Keratinocyte (primary cell): Measurements from ENCODE around the gene MYO1D. TPM values are rescaled to one million over a fixed set of nuclear protein-coding genes. Genes with fewer than 3 reads are reported as not detected.
A peak's percentile ranks its signal among the peaks of the same experiment; 100 is the strongest.

Experiments used
- DNase-seq: peaks from one replicate; pipeline ENCODE4 v3.0.0-alpha.2; 2011; ENCODE audit warnings: low read depth, missing footprints, low spot score
- FAIRE-seq: peaks from 2 replicates; lab custom pipeline; 2011; peaks lifted over from hg19 to GRCh38; lab: Jason Lieb, UNC
- H2AFZ ChIP-seq: 2 replicates; pipeline ENCODE4 v1.6.0; 2012; ENCODE audit warnings: low read length, control low read depth, inconsistent platforms; ENCODE audit not compliant: control insufficient read depth
- H3K27ac ChIP-seq: 2 replicates; pipeline ENCODE4 v1.5.1; 2011; ENCODE audit warnings: low read length; ENCODE audit not compliant: control insufficient read depth, insufficient read depth
- H3K27me3 ChIP-seq: 3 replicates; pipeline ENCODE4 v1.6.0; 2011; ENCODE audit warnings: low read length; ENCODE audit not compliant: control insufficient read depth, insufficient read depth; ENCODE audit errors: extremely low read depth
- H3K36me3 ChIP-seq, 2 experiments: 2 replicates in 1 of 2; 3 replicates in 1 of 2; pipeline ENCODE4 v1.5.1; 2011; ENCODE audit warnings: low read length in 2 of 2, mild to moderate bottlenecking in 1 of 2; ENCODE audit not compliant: control insufficient read depth in 2 of 2, insufficient read depth in 2 of 2; ENCODE audit errors: extremely low read depth in 1 of 2
- H3K4me1 ChIP-seq: 3 replicates; pipeline ENCODE4 v1.5.1; 2011; ENCODE audit warnings: low read length; ENCODE audit not compliant: control insufficient read depth, insufficient read depth; ENCODE audit errors: extremely low read depth
- H3K4me2 ChIP-seq: 3 replicates; pipeline ENCODE4 v1.6.0; 2011; ENCODE audit warnings: low read depth, low read length; ENCODE audit not compliant: control insufficient read depth, insufficient read depth; ENCODE audit errors: extremely low read depth
- H3K4me3 ChIP-seq, 3 experiments: fragments of 200-600 bp in 1 of 3; sonication (generic) in 1 of 3; 2 replicates in 2 of 3; 3 replicates in 1 of 3; pipeline ENCODE4 v1.5.1; 2011 to 2016; ENCODE audit warnings: low read length in 3 of 3, mild to moderate bottlenecking in 3 of 3, control low read depth in 2 of 3, inconsistent platforms in 1 of 3, low read depth in 1 of 3, mixed read lengths in 1 of 3, mixed run types in 1 of 3, moderate library complexity in 1 of 3; ENCODE audit not compliant: control insufficient read depth in 2 of 3, insufficient read depth in 2 of 3; ENCODE audit errors: extremely low read depth in 1 of 3
- H3K79me2 ChIP-seq: 2 replicates; pipeline ENCODE4 v1.6.0; 2012; ENCODE audit warnings: low read length; ENCODE audit not compliant: control insufficient read depth, insufficient read depth
- H3K9ac ChIP-seq: 3 replicates; pipeline ENCODE4 v1.6.0; 2011; ENCODE audit warnings: low read length; ENCODE audit not compliant: control insufficient read depth, insufficient read depth; ENCODE audit errors: extremely low read depth
- H3K9me1 ChIP-seq: 3 replicates; pipeline ENCODE4 v1.6.0; 2011; ENCODE audit warnings: low read length; ENCODE audit not compliant: control insufficient read depth, insufficient read depth; ENCODE audit errors: extremely low read depth
- H3K9me3 ChIP-seq: 2 replicates; pipeline ENCODE4 v1.5.1; 2012; ENCODE audit warnings: low read depth, low read length; ENCODE audit not compliant: control insufficient read depth
- H4K20me1 ChIP-seq: 3 replicates; pipeline ENCODE4 v1.6.0; 2011; ENCODE audit warnings: low read length; ENCODE audit not compliant: control insufficient read depth, insufficient read depth; ENCODE audit errors: extremely low read depth
- CTCF ChIP-seq, 3 experiments: IDR thresholded peaks in 1 of 3; conservative IDR thresholded peaks in 1 of 3; optimal IDR thresholded peaks in 1 of 3; 2 replicates in 2 of 3; 3 replicates in 1 of 3; pipeline versions ENCODE3 to v1.5.1; 2011; ENCODE audit warnings: low read length in 3 of 3, mild to moderate bottlenecking in 3 of 3, moderate library complexity in 2 of 3, control low read depth in 1 of 3, inconsistent platforms in 1 of 3; ENCODE audit not compliant: insufficient read depth in 2 of 3; ENCODE audit errors: extremely low read depth in 1 of 3
- EZH2 ChIP-seq: IDR thresholded peaks from one replicate; pipeline ENCODE4 v1.6.1; 2012; ENCODE audit warnings: inconsistent platforms, mild to moderate bottlenecking, low read length, moderate library complexity
- dilution Hi-C: fragments of 300-500 bp; cut with MboI; formaldehyde crosslinking; loops from one replicate; pipeline ENCODE4 v1.7.0; 2020; ENCODE audit warnings: low sequenced_read_pairs; ENCODE audit not compliant: extremely low pct_ligation_motif_present
- polyA plus RNA-seq, 5 experiments: library from polyadenylated mRNA; depleted of rRNA in 3 of 5; stranded (reverse) in 3 of 5; stranded (forward) in 1 of 5; unstranded in 1 of 5; fragments of >200 nt; gene quantifications; 1 replicate in 1 of 5; 2 replicates in 3 of 5; 3 replicates in 1 of 5; pipeline versions ENCODE4 v1.2.1 to v1.2.3, GENCODE V29; 2011 to 2012; ENCODE audit warnings: missing spikeins in 2 of 5, low read depth in 1 of 5, low replicate concordance in 1 of 5

Gene MYO1D
- polyA plus RNA-seq, 1 donor (not counting 4 experiments of a cell fraction or from before 2014, with no cell fraction given), result 33.7 TPM

GRCh38 chr17:32484041-32484461 is 392.9 kb downstream of the MYO1D start:
- Histone ChIP-seq H3K4me3 (no peak overlapping the region), H3K4me1 (peaks cover 15% of the 10 kb centered on the region), H3K79me2 (peaks cover 16% of the 10 kb centered on the region), H3K27me3 (no peaks in the 10 kb centered on the region), H3K36me3 (peaks cover 15 to 30% of the 10 kb centered on the region in 2 experiments), H4K20me1 (no peaks in the 10 kb centered on the region), H3K9me3 (no peaks in the 10 kb centered on the region), H3K27ac (no peak overlapping the region), H2AFZ (no peak overlapping the region), H3K9me1 (peaks cover 7% of the 10 kb centered on the region), H3K4me2 (no peak overlapping the region), H3K9ac (no peak overlapping the region)
- dilution Hi-C loops, result no loop called here
- TF ChIP-seq CTCF (optimal IDR thresholded peaks at IDR 0.05 in 1 of 3, IDR thresholded peaks at IDR 0.05 in 1 of 3, conservative IDR thresholded peaks at IDR 0.05 in 1 of 3; ENCODE audit: extremely low read depth in 1 of 3, insufficient read depth in 2 of 3, low read length in 3 of 3) (no peak), EZH2 (no peak)
- no peak for DNase-seq
- FAIRE-seq, result no peak

- DNase-seq (no peak), FAIRE-seq (peak; percentile 51)
- dilution Hi-C loops, result no loop called here
Measured at GRCh38 chr17:32483451-32484019, 393.4 kb downstream of the MYO1D start.

More at GRCh38 chr17:32483451-32484019, 393.4 kb downstream of the MYO1D start:
- Histone ChIP-seq H4K20me1 (no peaks in the 10 kb centered on the region), H3K9me1 (peaks cover 5% of the 10 kb centered on the region), H3K4me3 (no peak overlapping the region), H3K79me2 (peaks cover 11% of the 10 kb centered on the region), H3K36me3 (peaks cover 10 to 31% of the 10 kb centered on the region in 2 experiments), H3K4me2 (no peak overlapping the region), H3K9ac (no peak overlapping the region), H3K27me3 (no peaks in the 10 kb centered on the region), H2AFZ (no peak overlapping the region), H3K9me3 (no peaks in the 10 kb centered on the region), H3K4me1 (peaks cover 10% of the 10 kb centered on the region), H3K27ac (no peak overlapping the region)
- TF ChIP-seq CTCF (optimal IDR thresholded peaks at IDR 0.05 in 1 of 3, IDR thresholded peaks at IDR 0.05 in 1 of 3, conservative IDR thresholded peaks at IDR 0.05 in 1 of 3; ENCODE audit: extremely low read depth in 1 of 3, insufficient read depth in 2 of 3, low read length in 3 of 3) (peak; percentile 82 to 95 (median 88)), EZH2 (no peak)
